RPMI7951 (cell line): ENCODE data around the gene SMIM38. TPM values are rescaled to one million over a fixed set of nuclear protein-coding genes. Genes with fewer than 3 reads are reported as not detected.

ENCODE experiments used
- DNase-seq: peaks from one replicate; pipeline ENCODE4 v3.0.0-alpha.2; 2012; ENCODE audit warnings: low read depth
- total RNA-seq: library from RNA; depleted of rRNA; stranded (reverse); fragments of >200 nt; shearing (Covaris generic); gene quantifications from 2 replicates; pipeline ENCODE4 v1.2.3, GENCODE V29; 2014; rRNA removed

Gene SMIM38
- total RNA-seq, 1 experiment from 2014 or later = not detected

DNA sequence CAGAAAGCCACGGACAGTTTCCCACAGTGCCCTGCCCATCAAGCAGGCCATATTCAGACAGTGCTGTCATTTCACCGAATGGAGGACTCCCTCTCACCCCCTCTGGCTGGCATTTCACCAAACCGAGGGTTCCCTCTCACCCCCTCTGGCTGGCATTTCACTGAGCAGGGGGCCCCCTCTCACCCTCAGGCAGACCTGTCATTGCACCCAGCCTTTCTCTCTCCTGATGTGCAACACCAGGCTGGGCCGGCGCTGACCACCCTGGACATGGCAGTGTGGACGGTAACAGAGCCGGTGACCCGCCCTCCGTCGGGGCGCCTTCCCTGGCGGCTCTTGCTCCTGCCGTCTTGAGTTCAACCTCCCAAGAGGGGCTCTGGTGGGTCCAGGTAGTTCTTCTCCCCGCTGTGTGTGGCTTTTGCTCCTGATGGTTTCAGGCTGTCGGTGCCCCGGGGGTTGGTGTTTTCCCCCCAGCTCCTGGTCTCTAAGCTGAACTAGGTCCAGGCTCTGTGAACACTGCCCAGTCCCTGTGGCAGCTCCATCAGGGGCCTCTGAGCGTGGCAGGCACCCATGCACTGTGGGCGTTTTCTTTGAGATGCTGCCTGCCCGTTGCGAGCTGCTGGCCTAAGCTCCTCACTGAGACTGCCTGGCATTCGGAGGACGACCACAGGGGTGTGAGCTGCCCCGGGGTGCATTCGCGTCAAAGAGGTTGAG, 46.9 kb downstream of the SMIM38 start:
- no peak for DNase-seq

DNA sequence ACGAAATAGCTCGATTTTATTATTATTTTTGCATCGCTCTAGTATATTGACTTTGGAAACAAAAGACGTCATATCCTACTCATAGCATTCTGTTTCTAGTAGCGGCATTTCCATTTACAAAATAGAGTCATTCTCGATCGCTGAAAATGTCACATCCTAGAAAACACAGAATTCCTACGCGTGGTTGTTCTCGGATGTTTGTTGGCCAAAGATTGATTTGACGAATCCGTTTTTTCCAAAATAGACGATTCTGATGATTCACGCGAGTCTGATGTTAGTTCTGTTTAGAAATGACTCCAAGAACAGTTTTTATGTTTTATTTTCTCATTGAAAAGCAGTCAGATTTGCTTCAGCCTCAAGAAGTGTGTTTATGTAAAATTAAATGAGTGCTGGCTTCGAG, 47.6 kb downstream of the SMIM38 start:
- no peak for DNase-seq

DNA sequence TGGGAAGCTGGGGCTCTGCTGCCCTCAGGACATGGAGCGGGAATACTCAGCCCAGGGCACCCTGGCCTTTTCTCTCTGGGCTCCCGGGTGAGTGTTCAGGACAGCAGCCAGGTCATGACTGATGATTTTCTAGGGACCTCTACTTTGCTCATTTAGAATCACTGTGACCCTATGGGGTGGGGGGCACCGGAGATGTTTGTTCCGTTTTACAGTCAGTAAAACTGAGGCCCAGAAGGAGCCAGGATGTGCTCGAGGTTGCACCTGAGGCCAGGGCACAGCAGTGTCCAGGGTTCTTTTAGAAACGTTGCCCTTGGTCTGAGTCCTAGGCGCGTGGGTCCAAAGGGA, 48.1 kb downstream of the SMIM38 start:
- DNase-seq = no peak

DNA sequence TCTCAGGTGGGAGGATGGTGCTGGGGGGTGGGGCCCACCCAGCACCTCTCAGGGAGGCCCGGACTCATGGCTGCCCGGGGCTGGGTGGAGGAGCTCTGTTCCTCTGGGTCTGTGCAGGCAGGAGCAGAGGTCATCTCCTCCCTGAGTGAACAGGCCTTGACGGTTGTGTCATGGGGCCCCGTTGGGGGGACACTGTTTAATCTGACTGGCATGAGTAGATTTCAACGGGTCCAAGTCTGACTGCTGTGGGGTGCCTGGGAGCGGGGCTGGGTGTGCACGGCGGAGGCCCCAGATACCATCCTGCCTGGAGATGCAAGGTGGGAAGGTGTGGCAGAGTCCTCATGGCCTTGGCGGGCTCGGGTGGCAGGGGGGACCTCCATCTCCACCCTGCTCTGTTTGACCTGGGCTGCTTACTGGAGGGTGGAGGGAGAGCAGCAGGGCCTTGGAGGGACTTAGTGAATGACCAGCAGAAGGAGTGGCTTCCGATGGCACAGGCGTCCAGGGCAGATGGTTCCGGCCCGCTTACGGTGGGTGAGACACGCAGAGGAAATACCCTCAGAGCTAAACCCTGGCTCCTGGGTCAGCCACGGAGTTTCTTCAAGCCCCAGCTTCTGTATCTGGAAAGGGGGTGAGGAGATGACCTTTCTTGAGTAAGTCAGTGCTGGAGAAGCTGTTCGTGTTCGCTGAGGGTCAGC, 48.7 kb downstream of the SMIM38 start:
- DNase-seq = no peak

DNA sequence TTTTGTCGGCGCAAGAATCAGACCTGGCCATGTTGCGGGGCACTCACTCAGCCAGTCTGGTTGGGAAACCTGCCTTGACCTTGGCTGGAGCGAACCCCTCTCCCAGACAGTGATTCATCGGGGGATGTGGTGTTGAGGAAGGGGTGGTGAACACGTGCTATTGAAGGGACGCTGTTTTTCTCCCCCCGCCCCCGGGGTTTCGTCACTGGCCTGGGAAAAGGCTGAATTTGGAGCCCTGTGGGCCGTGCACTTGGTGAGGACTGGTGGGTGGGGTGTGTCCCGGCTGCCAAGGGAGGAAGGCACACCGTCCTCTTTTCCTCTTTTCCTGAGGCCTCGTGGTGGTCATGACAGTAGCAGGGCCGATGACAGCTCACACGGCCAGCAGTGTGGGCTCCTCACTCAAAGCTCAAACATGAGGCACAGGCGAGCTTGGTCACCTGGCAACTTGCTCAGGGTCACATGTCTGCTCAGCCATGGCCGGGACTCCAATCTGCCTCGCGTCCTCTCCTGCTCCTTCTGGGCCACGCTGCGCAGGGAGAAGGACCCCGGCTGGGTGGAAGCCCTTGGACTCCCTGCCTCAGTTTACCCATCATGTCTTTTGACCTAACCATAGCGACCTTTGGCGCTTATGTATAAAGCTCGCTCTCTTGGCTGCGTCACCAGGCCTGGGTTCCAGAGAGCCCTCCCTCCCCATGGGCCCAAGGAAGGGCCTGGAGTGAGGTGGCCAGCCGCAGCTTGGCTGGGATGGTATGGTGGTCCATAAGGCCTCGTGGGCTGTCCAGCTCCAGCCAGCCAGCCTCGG, 49.4 kb downstream of the SMIM38 start:
- no peak for DNase-seq

Other genes with a start within 250 kb of the SMIM38 start
- not detected in 2 replicates for gene MRGPRD, start 174.9 kb upstream of the SMIM38 start, total RNA-seq
- gene MRGPRF, start 142.7 kb upstream of the SMIM38 start, total RNA-seq = under 0.01 TPM in 1 of 2 replicates, not detected in the other
- 3.2 and 4.7 TPM in 2 replicates for gene TPCN2, start 107.0 kb upstream of the SMIM38 start, total RNA-seq
- gene MYEOV, start 138.2 kb downstream of the SMIM38 start, total RNA-seq = 8.3 and 9.5 TPM in 2 replicates